CD14-positive monocyte (primary cell): ENCODE measurements around the gene RTBDN. TPM values are rescaled to one million over a fixed set of nuclear protein-coding genes. Genes with fewer than 3 reads are reported as not detected.

ENCODE experiments used
- DNase-seq, 3 donors: peaks; one replicate each; pipeline ENCODE4 v3.0.0-alpha.2; 2011 to 2022
- H2AFZ ChIP-seq: 2 replicates; pipeline ENCODE4 v1.6.0; 2012; ENCODE audit warnings: mild to moderate bottlenecking, low read depth, low read length, inconsistent platforms; ENCODE audit not compliant: insufficient read depth, poor library complexity, severe bottlenecking
- H3K27ac ChIP-seq, 2 donors: 1 replicate in 1 of 2; 2 replicates in 1 of 2; pipeline ENCODE4 v1.5.1; 2012 to 2013; ENCODE audit warnings: low read length in 2 of 2, control low read depth in 1 of 2, inconsistent platforms in 1 of 2, low read depth in 1 of 2, mild to moderate bottlenecking in 1 of 2
- H3K27me3 ChIP-seq, 2 donors: one replicate each; pipeline versions ENCODE4 v1.6.0 to v1.6.1; 2011 to 2013; ENCODE audit warnings: low read length in 2 of 2; ENCODE audit not compliant: control insufficient read depth in 2 of 2, insufficient read depth in 2 of 2
- H3K36me3 ChIP-seq, 2 donors: replicated peaks in 1 of 2; 1 replicate in 1 of 2; 2 replicates in 1 of 2; pipeline versions ENCODE4 v1.5.1 to v1.6.1; 2012 to 2013; ENCODE audit warnings: low read length in 2 of 2, control low read depth in 1 of 2, inconsistent platforms in 1 of 2, mild to moderate bottlenecking in 1 of 2; ENCODE audit not compliant: insufficient read depth in 2 of 2, control insufficient read depth in 1 of 2
- H3K4me1 ChIP-seq, 2 donors: 1 replicate in 1 of 2; 2 replicates in 1 of 2; pipeline versions ENCODE4 v1.5.1 to v1.6.1; 2012 to 2013; ENCODE audit warnings: low read length in 2 of 2, control low read depth in 1 of 2, inconsistent platforms in 1 of 2, mild to moderate bottlenecking in 1 of 2, moderate library complexity in 1 of 2; ENCODE audit not compliant: insufficient read depth in 2 of 2, control insufficient read depth in 1 of 2
- H3K4me2 ChIP-seq: replicated peaks from 2 replicates; pipeline ENCODE3; 2012; ENCODE audit warnings: low read length, moderate library complexity, mild to moderate bottlenecking; ENCODE audit not compliant: poor library complexity, severe bottlenecking; ENCODE audit errors: extremely low read depth
- H3K4me3 ChIP-seq, 3 experiments: fragments of 200-600 bp in 1 of 3; sonication (generic) in 1 of 3; replicated peaks in 1 of 3; 1 replicate in 2 of 3; 2 replicates in 1 of 3; pipeline ENCODE4 v1.5.1; 2011 to 2013; ENCODE audit warnings: low read length in 3 of 3, mild to moderate bottlenecking in 3 of 3, control low read depth in 2 of 3, low read depth in 2 of 3, inconsistent platforms in 1 of 3, moderate library complexity in 1 of 3
- H3K79me2 ChIP-seq: 2 replicates; pipeline ENCODE4 v1.6.0; 2012; ENCODE audit warnings: mild to moderate bottlenecking, control low read depth, inconsistent platforms, low read length, moderate library complexity; ENCODE audit not compliant: insufficient read depth
- H3K9ac ChIP-seq: 2 replicates; pipeline ENCODE4 v1.6.0; 2017; ENCODE audit warnings: low read length, mild to moderate bottlenecking; ENCODE audit not compliant: insufficient read depth, poor library complexity, severe bottlenecking
- H3K9me3 ChIP-seq, 2 donors: replicated peaks in 1 of 2; 1 replicate in 1 of 2; 2 replicates in 1 of 2; pipeline versions ENCODE4 v1.5.1 to v1.6.1; 2012 to 2013; ENCODE audit warnings: low read length in 2 of 2, control low read depth in 1 of 2; ENCODE audit not compliant: control insufficient read depth in 1 of 2, insufficient read depth in 1 of 2
- H4K20me1 ChIP-seq: 2 replicates; pipeline ENCODE4 v1.6.0; 2012; ENCODE audit warnings: mild to moderate bottlenecking, low read length, control low read depth, moderate library complexity; ENCODE audit not compliant: insufficient read depth
- H3K27ac Mint-ChIP-seq, 7 donors: one replicate each; pipeline ENCODE4 v1.8.0; 2020; ENCODE audit warnings: mild to moderate bottlenecking in 7 of 7, mixed read lengths in 7 of 7, moderate library complexity in 6 of 7, inconsistent platforms in 2 of 7
- H3K27me3 Mint-ChIP-seq, 3 donors: one replicate each; pipeline ENCODE4 v1.8.0; 2021 to 2022; ENCODE audit warnings: low read depth in 3 of 3, mild to moderate bottlenecking in 3 of 3, mixed read lengths in 3 of 3, moderate library complexity in 3 of 3, inconsistent platforms in 1 of 3
- H3K36me3 Mint-ChIP-seq, 2 donors: one replicate each; pipeline ENCODE4 v1.8.0; 2020; ENCODE audit warnings: mixed read lengths in 2 of 2, inconsistent platforms in 1 of 2, mild to moderate bottlenecking in 1 of 2
- H3K4me1 Mint-ChIP-seq: one replicate; pipeline ENCODE4 v1.8.0; 2020; ENCODE audit warnings: mild to moderate bottlenecking, mixed read lengths
- H3K4me3 Mint-ChIP-seq, 2 donors: one replicate each; pipeline ENCODE4 v1.8.0; 2020; ENCODE audit warnings: mild to moderate bottlenecking in 2 of 2, mixed read lengths in 2 of 2, moderate library complexity in 1 of 2
- H3K9me3 Mint-ChIP-seq, 7 donors: one replicate each; pipeline ENCODE4 v1.8.0; 2020 to 2022; ENCODE audit warnings: mixed read lengths in 7 of 7, mild to moderate bottlenecking in 6 of 7, moderate library complexity in 6 of 7, inconsistent platforms in 2 of 7
- WGBS: methylation state at CpG from one replicate; pipeline ENCODE4 v1.1.5; 2013; ENCODE audit warnings: missing lambda C conversion rate; ENCODE audit not compliant: insufficient coverage; 5-methylcytosine and 5-hydroxymethylcytosine counted together
- intact Hi-C, 2 donors: fragments of 100-400 bp; cut with micrococcal nuclease; formaldehyde crosslinking; loops; one replicate each; pipeline versions ENCODE4 v1.15.0 to v1.15.1; 2023
- polyA plus RNA-seq, 3 donors: library from polyadenylated mRNA; depleted of rRNA in 1 of 3; unstranded in 2 of 3; stranded (reverse) in 1 of 3; fragments of 300-500 nt in 2 of 3; fragments of >200 nt in 1 of 3; fragmentation: Illumina TruSeq in 2 of 3; gene quantifications; 1 replicate in 2 of 3; 2 replicates in 1 of 3; pipeline ENCODE4 v1.2.3, GENCODE V29; 2012 to 2021
- TF ChIP-seq, protein P1 (sequence below): fragments of 200-600 bp; IDR thresholded peaks from one replicate; pipeline ENCODE4 v1.8.0; 2022; ENCODE audit warnings: antibody characterized with exemption, mild to moderate bottlenecking

RTBDN gene
- polyA plus RNA-seq, 3 donors, result not detected

DNA sequence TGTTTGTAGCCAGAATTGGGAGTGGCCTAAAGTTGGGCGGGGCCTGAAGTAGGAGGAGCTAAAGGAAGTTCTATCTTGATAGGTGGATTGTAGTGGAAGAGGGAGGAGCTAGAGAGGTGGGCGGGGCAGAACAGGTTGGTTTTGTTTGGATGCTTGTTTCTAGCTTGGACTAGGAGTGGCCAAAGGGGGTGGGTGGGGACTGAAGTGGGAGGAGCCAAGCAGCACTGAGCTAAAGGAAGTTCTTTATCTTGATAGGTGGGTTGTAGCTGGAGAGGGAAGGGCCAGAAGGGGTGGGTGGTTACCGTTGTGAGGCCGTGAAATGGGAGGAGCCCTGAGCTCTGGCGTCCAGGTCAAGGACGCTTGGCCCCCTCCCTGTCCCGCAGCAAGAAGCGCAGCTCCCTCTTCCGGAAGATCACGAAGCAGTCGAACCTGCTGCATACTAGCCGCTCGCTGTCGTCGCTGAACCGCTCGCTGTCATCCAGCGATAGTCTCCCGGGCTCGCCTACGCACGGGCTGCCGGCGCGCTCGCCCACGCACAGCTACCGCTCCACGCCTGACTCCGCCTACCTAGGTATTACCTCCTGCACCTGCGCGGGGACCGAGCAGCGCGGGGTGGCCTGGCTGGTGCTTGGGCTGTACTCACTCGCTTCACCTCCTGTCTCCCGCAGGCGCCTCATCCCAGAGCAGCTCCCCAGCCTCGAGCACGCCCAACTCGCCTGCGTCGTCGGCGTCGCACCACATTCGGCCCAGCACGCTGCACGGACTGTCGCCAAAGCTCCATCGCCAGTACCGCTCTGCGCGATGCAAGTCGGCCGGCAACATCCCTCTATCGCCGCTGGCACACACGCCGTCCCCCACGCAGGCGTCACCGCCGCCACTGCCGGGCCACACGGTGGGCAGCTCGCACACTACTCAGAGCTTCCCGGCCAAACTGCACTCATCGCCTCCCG lies 38.8 kb upstream of the RTBDN start:
- Mint-ChIP-seq H3K36me3 (peaks cover 9 to 40% of the 10 kb centered on the region in 2 donors), H3K27me3 (peaks cover 1 to 9% (median 3%) of the 10 kb centered on the region in 3 donors), H3K27ac (peak overlapping the region in 1 of 7 donors; percentile 30), H3K4me3 (peak overlapping the region; percentile 45 to 55), H3K4me1 (peaks cover 7% of the 10 kb centered on the region), H3K9me3 (peaks cover 6 to 18% (median 10%) of the 10 kb centered on the region in 7 donors)
- intact Hi-C loops, result no loop called here
- H3K27me3 ChIP-seq, result no peaks in the 10 kb centered on the region
- WGBS, result 86% methylated on average over 68 of the region's 70 CpGs
- H2AFZ ChIP-seq, result no peak overlapping the region
- H3K36me3 ChIP-seq, result peaks cover 0 to 13% of the 10 kb centered on the region in 2 donors
- no peak overlapping the region for H3K27ac ChIP-seq
- H3K4me1 ChIP-seq, result peaks cover 0 to under 1% of the 10 kb centered on the region in 2 donors
- H3K9ac ChIP-seq, result no peak overlapping the region
- H3K9me3 ChIP-seq, result peaks cover 0 to 12% of the 10 kb centered on the region in 2 donors
- peaks cover 20% of the 10 kb centered on the region for H4K20me1 ChIP-seq
- no peaks in the 10 kb centered on the region for H3K79me2 ChIP-seq
- peak; percentile 23 to 61 (median 55) for DNase-seq
- H3K4me2 ChIP-seq, result peak overlapping the region; percentile 41
- H3K4me3 ChIP-seq, result no peak overlapping the region
- TF ChIP-seq, protein P1, sequence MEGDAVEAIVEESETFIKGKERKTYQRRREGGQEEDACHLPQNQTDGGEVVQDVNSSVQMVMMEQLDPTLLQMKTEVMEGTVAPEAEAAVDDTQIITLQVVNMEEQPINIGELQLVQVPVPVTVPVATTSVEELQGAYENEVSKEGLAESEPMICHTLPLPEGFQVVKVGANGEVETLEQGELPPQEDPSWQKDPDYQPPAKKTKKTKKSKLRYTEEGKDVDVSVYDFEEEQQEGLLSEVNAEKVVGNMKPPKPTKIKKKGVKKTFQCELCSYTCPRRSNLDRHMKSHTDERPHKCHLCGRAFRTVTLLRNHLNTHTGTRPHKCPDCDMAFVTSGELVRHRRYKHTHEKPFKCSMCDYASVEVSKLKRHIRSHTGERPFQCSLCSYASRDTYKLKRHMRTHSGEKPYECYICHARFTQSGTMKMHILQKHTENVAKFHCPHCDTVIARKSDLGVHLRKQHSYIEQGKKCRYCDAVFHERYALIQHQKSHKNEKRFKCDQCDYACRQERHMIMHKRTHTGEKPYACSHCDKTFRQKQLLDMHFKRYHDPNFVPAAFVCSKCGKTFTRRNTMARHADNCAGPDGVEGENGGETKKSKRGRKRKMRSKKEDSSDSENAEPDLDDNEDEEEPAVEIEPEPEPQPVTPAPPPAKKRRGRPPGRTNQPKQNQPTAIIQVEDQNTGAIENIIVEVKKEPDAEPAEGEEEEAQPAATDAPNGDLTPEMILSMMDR, result no peak

DNA sequence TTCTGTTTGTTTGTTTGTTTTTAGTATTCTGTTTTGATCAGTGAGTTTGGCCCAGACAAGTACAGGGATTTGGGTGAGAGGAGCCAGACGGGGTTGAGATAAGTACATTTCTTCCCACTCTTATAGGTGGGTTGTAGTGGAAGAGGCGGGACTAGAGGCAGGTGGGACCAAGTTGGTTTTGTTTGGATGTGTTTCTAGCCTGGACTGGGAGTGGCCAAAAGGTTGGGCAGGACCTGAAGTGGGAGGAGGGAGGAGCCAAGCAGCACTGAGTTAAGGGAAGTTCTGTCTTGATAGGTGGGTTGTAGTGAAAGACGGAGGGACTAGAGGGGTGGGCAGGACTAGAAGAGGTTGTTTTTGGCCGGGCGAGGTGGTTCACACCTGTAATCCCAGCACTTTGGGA lies 37.9 kb upstream of the RTBDN start:
- H3K9me3 Mint-ChIP-seq, result peaks cover 6 to 18% (median 10%) of the 10 kb centered on the region in 7 donors
- Histone ChIP-seq H3K4me1 (peaks cover 9 to 10% of the 10 kb centered on the region in 2 donors), H2AFZ (no peak overlapping the region), H3K9me3 (peaks cover 0 to 12% of the 10 kb centered on the region in 2 donors), H3K79me2 (no peaks in the 10 kb centered on the region), H3K36me3 (peaks cover 0 to 8% of the 10 kb centered on the region in 2 donors), H4K20me1 (peaks cover 14% of the 10 kb centered on the region), H3K4me3 (no peak overlapping the region), H3K27me3 (no peaks in the 10 kb centered on the region), H3K4me2 (no peak overlapping the region), H3K9ac (no peak overlapping the region), H3K27ac (no peak overlapping the region)
- H3K4me1 Mint-ChIP-seq, result peaks cover 8% of the 10 kb centered on the region
- H3K36me3 Mint-ChIP-seq, result peaks cover 4 to 32% of the 10 kb centered on the region in 2 donors
- intact Hi-C loops, result no loop called here
- WGBS, result no CpG with 5 or more reads among the region's 5 CpGs
- H3K27me3 Mint-ChIP-seq, result peaks cover 3 to 11% (median 5%) of the 10 kb centered on the region in 3 donors
- TF ChIP-seq, protein P1, result no peak
- DNase-seq, result no peak
- H3K4me3 Mint-ChIP-seq, result no peak overlapping the region
- H3K27ac Mint-ChIP-seq, result peak overlapping the region in 3 of 7 donors; percentile 4 to 31 (median 22)
